ENCODE data around the gene MROH8.
"Not testable (repeated sequence)": the region's sequence is repeated elsewhere in the genome, so short reads cannot be mapped to it uniquely, and the experiment has no call there.

Gene MROH8

GRCh38 chr20:37144856-37145404 lies 34.4 kb downstream of the MROH8 start:
- Mint-ChIP-seq H3K36me3 (no peaks in the 10 kb centered on the region), H3K4me3 (no peak overlapping the region), H3K4me1 (no peaks in the 10 kb centered on the region), H3K27ac (no peak overlapping the region), H3K27me3 (no peaks in the 10 kb centered on the region), H3K9me3 (no peaks in the 10 kb centered on the region)

- H3K27me3 Mint-ChIP-seq = no peaks in the 10 kb centered on the region
- H3K27ac Mint-ChIP-seq = no peak overlapping the region
- H3K4me3 Mint-ChIP-seq = no peak overlapping the region
- no peaks in the 10 kb centered on the region for H3K36me3 Mint-ChIP-seq
- no peaks in the 10 kb centered on the region for H3K9me3 Mint-ChIP-seq
- H3K4me1 Mint-ChIP-seq = no peaks in the 10 kb centered on the region
These were observed 36.6 kb downstream of the MROH8 start for GRCh38 chr20:37142708-37143107.

GRCh38 chr20:37137547-37137946 lies 41.8 kb downstream of the MROH8 start:
- no peaks in the 10 kb centered on the region for H3K4me1 Mint-ChIP-seq
- H3K27me3 Mint-ChIP-seq = no peaks in the 10 kb centered on the region
- no peaks in the 10 kb centered on the region for H3K36me3 Mint-ChIP-seq
- H3K27ac Mint-ChIP-seq = no peak overlapping the region
- no peaks in the 10 kb centered on the region for H3K9me3 Mint-ChIP-seq
- H3K4me3 Mint-ChIP-seq = no peak overlapping the region

- H3K27me3 Mint-ChIP-seq = no peaks in the 10 kb centered on the region
- no peak overlapping the region for H3K27ac Mint-ChIP-seq
- no peak overlapping the region for H3K4me3 Mint-ChIP-seq
- H3K9me3 Mint-ChIP-seq = no peaks in the 10 kb centered on the region
- no peaks in the 10 kb centered on the region for H3K4me1 Mint-ChIP-seq
- H3K36me3 Mint-ChIP-seq = no peaks in the 10 kb centered on the region
These were observed 45.4 kb downstream of the MROH8 start for GRCh38 chr20:37133952-37134351.

- Mint-ChIP-seq H3K27ac (peak overlapping the region; percentile 35), H3K9me3 (no peaks in the 10 kb centered on the region), H3K36me3 (no peaks in the 10 kb centered on the region), H3K27me3 (no peaks in the 10 kb centered on the region), H3K4me3 (no peak overlapping the region), H3K4me1 (no peaks in the 10 kb centered on the region)
These were observed 47.9 kb downstream of the MROH8 start for GRCh38 chr20:37131486-37131885.

GRCh38 chr20:37128803-37129202 lies 50.5 kb downstream of the MROH8 start:
- Mint-ChIP-seq H3K4me3 (no peak overlapping the region), H3K4me1 (no peaks in the 10 kb centered on the region), H3K27ac (no peak overlapping the region), H3K36me3 (no peaks in the 10 kb centered on the region), H3K27me3 (no peaks in the 10 kb centered on the region), H3K9me3 (no peaks in the 10 kb centered on the region)

GRCh38 chr20:37126290-37126689 lies 53.1 kb downstream of the MROH8 start:
- not testable (repeated sequence) for H3K4me1 Mint-ChIP-seq, H3K4me3 Mint-ChIP-seq, H3K27ac Mint-ChIP-seq, H3K36me3 Mint-ChIP-seq, H3K27me3 Mint-ChIP-seq, H3K9me3 Mint-ChIP-seq

GRCh38 chr20:37123441-37123840 lies 55.9 kb downstream of the MROH8 start:
- Mint-ChIP-seq H3K27me3 (no peaks in the 10 kb centered on the region), H3K9me3 (no peaks in the 10 kb centered on the region), H3K36me3 (no peaks in the 10 kb centered on the region), H3K4me1 (no peaks in the 10 kb centered on the region), H3K27ac (no peak overlapping the region), H3K4me3 (no peak overlapping the region)

GRCh38 chr20:37120497-37120896 lies 58.9 kb downstream of the MROH8 start:
- Mint-ChIP-seq H3K36me3 (no peaks in the 10 kb centered on the region), H3K4me3 (no peak overlapping the region), H3K4me1 (no peaks in the 10 kb centered on the region), H3K27me3 (no peaks in the 10 kb centered on the region), H3K9me3 (no peaks in the 10 kb centered on the region), H3K27ac (no peak overlapping the region)

- no peak overlapping the region for H3K4me3 Mint-ChIP-seq
- no peaks in the 10 kb centered on the region for H3K27me3 Mint-ChIP-seq
- no peaks in the 10 kb centered on the region for H3K9me3 Mint-ChIP-seq
- no peak overlapping the region for H3K27ac Mint-ChIP-seq
- no peaks in the 10 kb centered on the region for H3K36me3 Mint-ChIP-seq
- H3K4me1 Mint-ChIP-seq = no peaks in the 10 kb centered on the region
These were observed 59.9 kb downstream of the MROH8 start for GRCh38 chr20:37119356-37120036.

GRCh38 chr20:37114012-37114411 lies 65.3 kb downstream of the MROH8 start:
- Mint-ChIP-seq H3K36me3 (no peaks in the 10 kb centered on the region), H3K4me3 (no peak overlapping the region), H3K27ac (no peak overlapping the region), H3K27me3 (no peaks in the 10 kb centered on the region), H3K9me3 (no peaks in the 10 kb centered on the region), H3K4me1 (no peaks in the 10 kb centered on the region)

GRCh38 chr20:37111926-37112455 lies 67.4 kb downstream of the MROH8 start:
- Mint-ChIP-seq H3K27me3 (no peaks in the 10 kb centered on the region), H3K4me1 (no peaks in the 10 kb centered on the region), H3K4me3 (no peak overlapping the region), H3K27ac (no peak overlapping the region), H3K9me3 (no peaks in the 10 kb centered on the region), H3K36me3 (no peaks in the 10 kb centered on the region)

GRCh38 chr20:37108676-37109075 lies 70.7 kb downstream of the MROH8 start:
- Mint-ChIP-seq H3K27ac (no peak overlapping the region), H3K27me3 (no peaks in the 10 kb centered on the region), H3K9me3 (no peaks in the 10 kb centered on the region), H3K4me1 (no peaks in the 10 kb centered on the region), H3K4me3 (no peak overlapping the region), H3K36me3 (no peaks in the 10 kb centered on the region)

GRCh38 chr20:37102571-37102970 lies 76.8 kb downstream of the MROH8 start:
- H3K36me3 Mint-ChIP-seq = no peaks in the 10 kb centered on the region
- no peaks in the 10 kb centered on the region for H3K4me1 Mint-ChIP-seq
- no peak overlapping the region for H3K27ac Mint-ChIP-seq
- no peak overlapping the region for H3K4me3 Mint-ChIP-seq
- H3K27me3 Mint-ChIP-seq = no peaks in the 10 kb centered on the region
- no peaks in the 10 kb centered on the region for H3K9me3 Mint-ChIP-seq

GRCh38 chr20:37096415-37097041 lies 82.8 kb downstream of the MROH8 start:
- H3K4me3 Mint-ChIP-seq = peak overlapping the region; percentile 99
- H3K27ac Mint-ChIP-seq = peak overlapping the region; percentile 100
- H3K9me3 Mint-ChIP-seq = no peaks in the 10 kb centered on the region
- peaks cover 35% of the 10 kb centered on the region for H3K4me1 Mint-ChIP-seq
- peaks cover 1% of the 10 kb centered on the region for H3K36me3 Mint-ChIP-seq
- no peaks in the 10 kb centered on the region for H3K27me3 Mint-ChIP-seq

GRCh38 chr20:37095599-37096414 lies 83.5 kb downstream of the MROH8 start, which contains the start of gene RBL1:
Gene RBL1 (minus strand): TSS chr20:37095997. CDS start chr20:37095928, 69 bp downstream.
- peaks cover 38% of the 10 kb centered on the region for H3K4me1 Mint-ChIP-seq
- no peaks in the 10 kb centered on the region for H3K9me3 Mint-ChIP-seq
- peak within 1 kb of the TSS; percentile 99 for H3K4me3 Mint-ChIP-seq
- H3K36me3 Mint-ChIP-seq = peaks cover 3% of the 10 kb centered on the region
- no peaks in the 10 kb centered on the region for H3K27me3 Mint-ChIP-seq
- H3K27ac Mint-ChIP-seq = peak within 1 kb of the TSS; percentile 100
